Cardiac ventricle fibroblast (primary cell): ENCODE measurements around the gene CKS2. TPM values are rescaled to one million over a fixed set of nuclear protein-coding genes. Genes with fewer than 3 reads are reported as not detected.

ENCODE experiments used
- total RNA-seq: library from RNA; depleted of rRNA; stranded (reverse); fragments of >200 nt; gene quantifications from 2 replicates; pipeline ENCODE4 v1.2.3, GENCODE V29; 2015

The CKS2 gene
- total RNA-seq: 32.8 and 47.3 TPM in 2 replicates

GRCh38 chr9:89310475-89311345 lies at the start of gene CKS2:
TSS of gene CKS2 (plus strand) at chr9:89311195. CDS start at chr9:89311293, 98 bp downstream.

GRCh38 chr9:89318123-89319014 lies 7.4 kb downstream of the CKS2 start, which contains the start of gene SECISBP2:
TSS of gene SECISBP2 (plus strand) at chr9:89318500. CDS start at chr9:89318577, 77 bp downstream.

Other genes with a start within 250 kb of the CKS2 start
- gene SHC3, start 132.4 kb upstream of the CKS2 start, total RNA-seq: 4.1 and 4.5 TPM in 2 replicates
- 8.5 and 14.6 TPM in 2 replicates for gene SECISBP2, start 7.3 kb downstream of the CKS2 start, total RNA-seq
- 0.10 and 0.62 TPM in 2 replicates for gene SEMA4D, start 186.9 kb downstream of the CKS2 start, total RNA-seq